Smooth muscle cell (in vitro differentiated cells): ENCODE measurements around the gene LRP11. TPM values are rescaled to one million over a fixed set of nuclear protein-coding genes. Genes with fewer than 3 reads are reported as not detected.

ENCODE experiments used
- DNase-seq: peaks from one replicate; lab custom pipeline; 2025; ENCODE audit not compliant: unreplicated experiment; lab: John Stamatoyannopoulos, UW
- H2AFZ ChIP-seq: fragments of 200-600 bp; sonication (generic); 2 replicates; pipeline ENCODE4 v1.6.0; 2016; ENCODE audit warnings: antibody characterized with exemption, low read depth, mild to moderate bottlenecking
- H3F3A ChIP-seq: fragments of 200-600 bp; sonication (generic); 2 replicates; pipeline ENCODE4 v1.6.0; 2017; ENCODE audit warnings: antibody characterized with exemption, low read depth
- H3K27ac ChIP-seq: fragments of 200-600 bp; sonication (generic); 2 replicates; pipeline ENCODE4 v1.5.1; 2016; ENCODE audit warnings: low read depth, mild to moderate bottlenecking
- H3K27me3 ChIP-seq: fragments of 200-600 bp; sonication (generic); 2 replicates; pipeline ENCODE4 v1.6.1; 2016; ENCODE audit warnings: low read depth, mild to moderate bottlenecking
- H3K36me3 ChIP-seq: fragments of 200-600 bp; sonication (generic); 2 replicates; pipeline ENCODE4 v1.5.1; 2016; ENCODE audit warnings: low read depth
- H3K4me1 ChIP-seq: fragments of 200-600 bp; sonication (generic); 2 replicates; pipeline ENCODE4 v1.5.1; 2016; ENCODE audit warnings: low read depth
- H3K4me2 ChIP-seq: fragments of 200-600 bp; sonication (generic); 2 replicates; pipeline ENCODE4 v1.6.0; 2016; ENCODE audit warnings: mild to moderate bottlenecking
- H3K4me3 ChIP-seq: fragments of 200-600 bp; sonication (generic); 2 replicates; pipeline ENCODE4 v1.5.1; 2016; ENCODE audit warnings: mild to moderate bottlenecking
- H3K79me2 ChIP-seq: fragments of 200-600 bp; sonication (generic); 2 replicates; pipeline ENCODE4 v1.6.0; 2016; ENCODE audit warnings: low read depth, mild to moderate bottlenecking
- H3K9ac ChIP-seq: fragments of 200-600 bp; sonication (generic); 2 replicates; pipeline ENCODE4 v1.6.0; 2016; ENCODE audit warnings: low read depth
- H3K9me3 ChIP-seq: fragments of 200-600 bp; sonication (generic); replicated peaks from 2 replicates; pipeline ENCODE4 v1.5.1; 2016; ENCODE audit warnings: low read depth
- H4K20me1 ChIP-seq: fragments of 200-600 bp; sonication (generic); 2 replicates; pipeline ENCODE4 v1.6.0; 2016; ENCODE audit warnings: low read depth
- WGBS: methylation state at CpG from one replicate; pipeline ENCODE4 v1.1.7; 2016; ENCODE audit warnings: low lambda C conversion rate; 5-methylcytosine and 5-hydroxymethylcytosine counted together
- polyA plus RNA-seq: library from polyadenylated mRNA; unstranded; fragments of >200 nt; fragmentation: Nextera tagmentation; extraction: Ambion mirVana; gene quantifications from 2 replicates; pipeline ENCODE4 v1.2.1, GENCODE V29; 2016
- total RNA-seq: library from RNA; depleted of rRNA; stranded (reverse); fragments of >200 nt; gene quantifications from 2 replicates; pipeline ENCODE4 v1.2.3, GENCODE V29; 2014
- TF ChIP-seq, protein P1 (sequence below): fragments of 200-600 bp; sonication (generic); IDR thresholded peaks from 2 replicates; pipeline ENCODE4 v1.5.1; 2017; ENCODE audit warnings: borderline replicate concordance, mild to moderate bottlenecking, antibody characterized with exemption; ENCODE audit not compliant: insufficient read depth, poor library complexity, severe bottlenecking

The LRP11 gene
- total and polyA plus RNA-seq, 2 experiments from 2014 or later = 69.5 to 75.3 TPM

DNA sequence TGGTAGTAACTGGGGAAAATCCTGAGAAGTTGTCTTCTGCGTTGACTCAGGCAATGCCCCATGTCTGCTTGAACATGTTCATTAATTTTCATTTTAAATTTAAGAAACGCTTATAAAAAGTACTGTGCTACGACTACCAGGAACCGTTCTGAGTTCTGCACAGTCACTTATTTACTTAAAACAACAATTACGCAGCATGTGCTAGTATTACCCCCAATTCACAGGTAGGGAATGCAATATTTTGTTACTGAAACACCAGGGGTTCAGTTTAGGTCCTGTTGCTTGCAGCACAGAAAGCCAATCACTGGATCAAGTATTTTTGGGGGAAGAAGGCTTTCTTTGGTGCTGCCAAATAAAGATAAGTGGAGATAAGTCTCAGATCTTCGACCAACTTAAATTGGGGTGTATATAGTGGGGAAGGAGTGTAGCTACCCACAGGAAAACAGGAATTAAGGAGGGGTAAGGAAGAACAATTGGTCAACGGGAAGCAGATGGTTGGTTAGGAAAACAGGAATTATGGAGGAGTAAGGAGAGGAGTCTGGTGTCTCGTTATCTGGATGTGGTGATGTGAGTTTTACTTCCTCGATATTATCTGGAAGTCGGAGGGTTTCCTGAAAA, 5.2 kb upstream of the LRP11 start:
- TF ChIP-seq, protein P1, sequence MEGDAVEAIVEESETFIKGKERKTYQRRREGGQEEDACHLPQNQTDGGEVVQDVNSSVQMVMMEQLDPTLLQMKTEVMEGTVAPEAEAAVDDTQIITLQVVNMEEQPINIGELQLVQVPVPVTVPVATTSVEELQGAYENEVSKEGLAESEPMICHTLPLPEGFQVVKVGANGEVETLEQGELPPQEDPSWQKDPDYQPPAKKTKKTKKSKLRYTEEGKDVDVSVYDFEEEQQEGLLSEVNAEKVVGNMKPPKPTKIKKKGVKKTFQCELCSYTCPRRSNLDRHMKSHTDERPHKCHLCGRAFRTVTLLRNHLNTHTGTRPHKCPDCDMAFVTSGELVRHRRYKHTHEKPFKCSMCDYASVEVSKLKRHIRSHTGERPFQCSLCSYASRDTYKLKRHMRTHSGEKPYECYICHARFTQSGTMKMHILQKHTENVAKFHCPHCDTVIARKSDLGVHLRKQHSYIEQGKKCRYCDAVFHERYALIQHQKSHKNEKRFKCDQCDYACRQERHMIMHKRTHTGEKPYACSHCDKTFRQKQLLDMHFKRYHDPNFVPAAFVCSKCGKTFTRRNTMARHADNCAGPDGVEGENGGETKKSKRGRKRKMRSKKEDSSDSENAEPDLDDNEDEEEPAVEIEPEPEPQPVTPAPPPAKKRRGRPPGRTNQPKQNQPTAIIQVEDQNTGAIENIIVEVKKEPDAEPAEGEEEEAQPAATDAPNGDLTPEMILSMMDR = no peak
- Histone ChIP-seq H3K4me2 (no peak overlapping the region), H2AFZ (no peak overlapping the region), H3K9ac (no peak overlapping the region), H3K36me3 (no peaks in the 10 kb centered on the region), H3F3A (no peaks in the 10 kb centered on the region), H3K27me3 (no peaks in the 10 kb centered on the region), H3K4me1 (no peaks in the 10 kb centered on the region), H3K9me3 (no peaks in the 10 kb centered on the region), H3K27ac (no peak overlapping the region), H3K79me2 (no peaks in the 10 kb centered on the region), H3K4me3 (no peak overlapping the region), H4K20me1 (no peaks in the 10 kb centered on the region)
- WGBS = 84% methylated on average over 10 of the region's 10 CpGs
- DNase-seq = no peak

DNA sequence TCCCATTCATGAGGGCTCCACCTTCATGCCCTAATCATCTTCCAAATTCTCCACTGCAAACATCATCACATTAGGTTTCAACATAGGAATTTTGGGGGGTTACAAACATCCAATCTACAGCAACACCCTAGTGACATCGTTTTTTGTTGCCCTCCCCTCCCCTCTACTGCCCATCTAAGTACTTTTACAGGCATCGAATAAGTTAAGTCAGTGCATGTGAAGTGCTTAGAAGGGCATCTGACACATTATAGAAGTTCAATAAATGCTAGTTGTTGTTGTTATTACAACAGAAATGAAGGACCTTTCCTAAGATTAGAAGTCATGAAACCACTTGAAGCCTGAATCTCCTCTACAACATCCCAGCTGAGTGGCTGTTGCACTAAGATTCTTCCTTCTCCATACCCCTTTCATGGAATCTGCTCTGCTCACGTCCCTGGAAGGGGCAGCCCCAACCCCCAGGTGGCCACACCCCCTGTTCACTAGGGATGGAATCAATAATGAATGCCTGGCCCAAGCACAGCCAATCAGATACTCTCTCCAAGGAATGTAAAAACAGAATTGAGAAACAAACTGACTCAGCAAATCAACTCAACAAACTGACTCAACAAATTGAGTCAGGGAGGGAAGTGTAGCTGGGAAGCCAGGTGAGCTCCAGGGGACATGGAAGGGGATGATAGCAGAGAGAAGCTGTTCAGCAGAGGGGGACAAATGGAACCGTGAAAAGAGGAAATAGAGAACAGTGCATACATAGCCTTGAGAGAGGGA, 3.9 kb upstream of the LRP11 start:
- no peak overlapping the region for H3K4me2 ChIP-seq
- 61% methylated on average over 4 of the region's 4 CpGs for WGBS
- H3K4me3 ChIP-seq = no peak overlapping the region
- H4K20me1 ChIP-seq = no peaks in the 10 kb centered on the region
- H3K36me3 ChIP-seq = no peaks in the 10 kb centered on the region
- no peak overlapping the region for H3K27ac ChIP-seq
- no peaks in the 10 kb centered on the region for H3K79me2 ChIP-seq
- TF ChIP-seq, protein P1 = no peak
- H3K9me3 ChIP-seq = no peaks in the 10 kb centered on the region
- H3K4me1 ChIP-seq = peaks cover under 1% of the 10 kb centered on the region
- H3K9ac ChIP-seq = no peak overlapping the region
- no peaks in the 10 kb centered on the region for H3F3A ChIP-seq
- no peak for DNase-seq
- H2AFZ ChIP-seq = no peak overlapping the region
- H3K27me3 ChIP-seq = no peaks in the 10 kb centered on the region

DNA sequence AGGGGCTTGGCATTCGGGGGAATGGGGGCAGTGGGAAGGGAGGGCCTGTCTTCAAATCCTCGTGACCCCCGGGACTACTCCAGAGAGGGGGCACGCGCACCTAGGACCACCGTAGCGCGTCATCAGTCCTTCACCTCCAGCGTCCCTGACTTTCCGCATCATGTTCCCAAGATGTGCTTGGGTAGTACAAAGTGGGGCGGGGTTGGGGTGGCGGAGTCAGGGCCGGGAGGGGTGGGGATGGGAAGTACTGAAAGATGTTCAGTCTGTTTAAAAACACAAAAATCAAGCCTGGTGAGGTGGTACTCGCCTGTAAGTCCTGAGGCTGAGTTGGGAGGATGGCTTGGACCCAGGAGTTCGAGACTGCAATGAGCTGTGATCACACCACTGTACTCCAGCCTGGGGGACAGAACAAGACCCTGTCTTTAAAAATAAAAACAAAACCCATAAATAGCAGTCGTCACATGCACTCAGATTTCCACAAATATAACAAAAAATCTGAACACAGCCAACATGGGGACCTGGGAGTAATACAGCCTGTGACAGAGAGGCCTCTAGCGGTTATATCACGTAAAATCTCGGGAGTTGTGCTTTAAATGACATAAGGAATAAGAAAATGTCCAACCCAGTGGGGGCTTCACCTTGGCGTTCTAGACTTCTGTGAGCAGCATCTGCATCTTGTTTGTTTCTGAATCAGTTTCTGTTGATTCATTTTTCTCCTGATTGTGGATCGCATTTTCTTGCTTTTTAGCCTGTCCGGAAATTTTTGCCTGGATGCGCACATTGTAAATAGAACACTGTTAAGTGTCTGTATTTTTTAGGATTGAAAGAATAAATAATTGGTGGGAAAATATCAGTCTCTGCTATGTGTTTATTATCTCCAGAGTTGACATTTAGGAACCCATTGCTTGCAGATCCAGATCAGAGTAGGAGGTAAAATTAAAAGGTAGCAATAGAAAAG, 698 bp upstream of the LRP11 start:
- Histone ChIP-seq H4K20me1 (peaks cover 11% of the 10 kb centered on the region), H3K9me3 (no peaks in the 10 kb centered on the region), H3K27ac (peak overlapping the region; percentile 87), H3K27me3 (no peaks in the 10 kb centered on the region), H3K4me1 (peaks cover 11% of the 10 kb centered on the region), H3F3A (no peaks in the 10 kb centered on the region), H3K36me3 (no peaks in the 10 kb centered on the region), H3K4me2 (peak overlapping the region; percentile 86), H3K4me3 (peak overlapping the region; percentile 82), H3K9ac (no peak overlapping the region), H2AFZ (peak overlapping the region; percentile 68), H3K79me2 (peaks cover 30% of the 10 kb centered on the region)
- 21% methylated on average over 23 of the region's 23 CpGs for WGBS
- no peak for DNase-seq
- TF ChIP-seq, protein P1 = peak; percentile 54
